H1 (cell line): ENCODE results near the gene XIRP1. TPM values are rescaled to one million over a fixed set of nuclear protein-coding genes. Genes with fewer than 3 reads are reported as not detected.

ENCODE experiments used
- CTCF ChIA-PET: fragments of 300-600 bp; sonication (Branson Sonifier 250); formaldehyde crosslinking; loops from one replicate; lab custom pipeline; 2021; ENCODE audit not compliant: partially characterized antibody; lab: Charles Lee
- POLR2A ChIA-PET: fragments of 300-600 bp; sonication (Branson Sonifier 250); formaldehyde crosslinking; loops from one replicate; lab custom pipeline; 2021; ENCODE audit warnings: inconsistent platforms; ENCODE audit not compliant: partially characterized antibody; lab: Charles Lee
- DNase-seq, 2 experiments: peaks; one replicate each; pipeline versions ENCODE4 v3.0.0 to v3.0.0-alpha.2; 2010 to 2022; ENCODE audit warnings: low spot score in 2 of 2, low read depth in 1 of 2, mixed read lengths in 1 of 2
- FAIRE-seq: peaks from 2 replicates; lab custom pipeline; 2011; peaks lifted over from hg19 to GRCh38; lab: Jason Lieb, UNC
- H2AFZ ChIP-seq: 2 replicates; pipeline ENCODE4 v1.8.1; 2012; ENCODE audit warnings: low read length, inconsistent platforms
- H2AK5ac ChIP-seq: 2 replicates; pipeline ENCODE4 v1.6.1; 2013; ENCODE audit warnings: low read depth, low read length
- H2BK120ac ChIP-seq: replicated peaks from 2 replicates; pipeline ENCODE3; 2013; ENCODE audit warnings: low read depth, low read length, inconsistent platforms
- H2BK12ac ChIP-seq: 2 replicates; pipeline ENCODE4 v1.6.1; 2013; ENCODE audit warnings: low read depth, low read length
- H2BK15ac ChIP-seq: 2 replicates; pipeline ENCODE4 v1.6.1; 2013; ENCODE audit warnings: low read length
- H2BK20ac ChIP-seq: 2 replicates; pipeline ENCODE4 v1.6.1; 2013; ENCODE audit warnings: low read length
- H2BK5ac ChIP-seq: 2 replicates; pipeline ENCODE4 v1.6.1; 2013; ENCODE audit warnings: low read depth, low read length
- H3K14ac ChIP-seq: 2 replicates; pipeline ENCODE4 v1.6.1; 2013; ENCODE audit warnings: inconsistent platforms; ENCODE audit not compliant: insufficient read length
- H3K18ac ChIP-seq: 2 replicates; pipeline ENCODE4 v1.6.1; 2013; ENCODE audit warnings: low read length; ENCODE audit errors: extremely low read depth
- H3K23ac ChIP-seq: 2 replicates; pipeline ENCODE4 v1.6.1; 2013; ENCODE audit warnings: inconsistent platforms; ENCODE audit not compliant: insufficient read length
- H3K23me2 ChIP-seq: 2 replicates; pipeline ENCODE4 v1.6.1; 2013; ENCODE audit warnings: low read depth, low read length
- H3K27ac ChIP-seq: 2 replicates; pipeline ENCODE4 v1.6.1; 2011; ENCODE audit warnings: low read depth, low read length, inconsistent platforms
- H3K27me3 ChIP-seq, 4 experiments: replicated peaks in 1 of 4; 1 replicate in 1 of 4; 2 replicates in 3 of 4; pipeline versions ENCODE4 v1.6.1 to v1.8.1; 2011 to 2013; ENCODE audit warnings: low read length in 3 of 4, mild to moderate bottlenecking in 3 of 4, inconsistent platforms in 2 of 4, mixed read lengths in 2 of 4, moderate library complexity in 1 of 4; ENCODE audit not compliant: control insufficient read depth in 3 of 4, insufficient read depth in 3 of 4; ENCODE audit errors: extremely low read depth in 1 of 4
- H3K36me3 ChIP-seq, 4 experiments: 2 replicates each; pipeline versions ENCODE4 v1.6.1 to v1.8.1; 2011 to 2013; ENCODE audit warnings: mild to moderate bottlenecking in 4 of 4, low read length in 3 of 4, moderate library complexity in 2 of 4, control low read depth in 1 of 4, inconsistent platforms in 1 of 4; ENCODE audit not compliant: insufficient read depth in 4 of 4, control insufficient read depth in 2 of 4
- H3K4ac ChIP-seq: replicated peaks from 2 replicates; pipeline ENCODE3; 2013; ENCODE audit warnings: low read length, low read depth, mixed read lengths, inconsistent platforms; ENCODE audit not compliant: insufficient read length
- H3K4me1 ChIP-seq, 4 experiments: replicated peaks in 1 of 4; 1 replicate in 1 of 4; 2 replicates in 3 of 4; pipeline versions ENCODE4 v1.6.1 to v1.8.1; 2011 to 2013; ENCODE audit warnings: low read length in 3 of 4, inconsistent platforms in 2 of 4, mixed read lengths in 1 of 4; ENCODE audit not compliant: insufficient read depth in 4 of 4, control insufficient read depth in 3 of 4
- H3K4me2 ChIP-seq, 2 experiments: 2 replicates each; pipeline versions ENCODE4 v1.6.1 to v1.8.1; 2011 to 2013; ENCODE audit warnings: low read depth in 2 of 2, low read length in 2 of 2, control low read depth in 1 of 2, inconsistent platforms in 1 of 2, mild to moderate bottlenecking in 1 of 2; ENCODE audit not compliant: insufficient read depth in 1 of 2
- H3K4me3 ChIP-seq, 4 experiments: fragments of 200-600, 300-600 bp in 1 of 4; sonication (generic), shearing (Covaris generic), sonication (Bioruptor Twin) in 1 of 4; 2 replicates each; pipeline versions ENCODE4 v1.5.1 to v1.8.1; 2011 to 2016; ENCODE audit warnings: low read length in 4 of 4, low read depth in 3 of 4, control low read depth in 2 of 4, inconsistent platforms in 2 of 4, mild to moderate bottlenecking in 2 of 4, mixed read lengths in 1 of 4, moderate library complexity in 1 of 4; ENCODE audit not compliant: insufficient read depth in 2 of 4; ENCODE audit errors: extremely low read depth in 1 of 4
- H3K56ac ChIP-seq: replicated peaks from 2 replicates; pipeline ENCODE3; 2013; ENCODE audit warnings: low read depth, mild to moderate bottlenecking, mixed read lengths, low read length, inconsistent platforms; ENCODE audit not compliant: insufficient read length
- H3K79me1 ChIP-seq: 2 replicates; pipeline ENCODE4 v1.6.1; 2013; ENCODE audit warnings: low read depth, low read length, control low read depth
- H3K79me2 ChIP-seq, 2 experiments: 2 replicates each; pipeline versions ENCODE4 v1.6.1 to v1.8.1; 2012 to 2013; ENCODE audit warnings: low read length in 2 of 2, mild to moderate bottlenecking in 2 of 2, inconsistent platforms in 1 of 2; ENCODE audit not compliant: insufficient read depth in 2 of 2, control insufficient read depth in 1 of 2
- H3K9ac ChIP-seq, 4 experiments: replicated peaks in 1 of 4; 1 replicate in 1 of 4; 2 replicates in 3 of 4; pipeline versions ENCODE4 v1.6.1 to v1.8.1; 2011 to 2013; ENCODE audit warnings: low read depth in 3 of 4, low read length in 3 of 4, control low read depth in 2 of 4, mild to moderate bottlenecking in 2 of 4, moderate library complexity in 2 of 4, inconsistent platforms in 1 of 4; ENCODE audit errors: extremely low read depth in 1 of 4
- H3K9me3 ChIP-seq, 2 experiments: 2 replicates each; pipeline versions ENCODE4 v1.6.1 to v1.8.1; 2012 to 2013; ENCODE audit warnings: mild to moderate bottlenecking in 2 of 2, moderate library complexity in 2 of 2, control low read depth in 1 of 2, inconsistent platforms in 1 of 2, low read depth in 1 of 2, low read length in 1 of 2, mixed read lengths in 1 of 2; ENCODE audit not compliant: insufficient read depth in 2 of 2
- H4K20me1 ChIP-seq, 2 experiments: replicated peaks in 1 of 2; 2 replicates each; pipeline versions ENCODE3 to v1.8.1; 2011 to 2013; ENCODE audit warnings: inconsistent platforms in 2 of 2, low read length in 2 of 2, mild to moderate bottlenecking in 1 of 2; ENCODE audit not compliant: insufficient read depth in 2 of 2, control insufficient read depth in 1 of 2
- H4K5ac ChIP-seq: 2 replicates; pipeline ENCODE4 v1.6.1; 2013; ENCODE audit warnings: low read length, low read depth, mixed read lengths, inconsistent platforms; ENCODE audit not compliant: insufficient read length
- H4K8ac ChIP-seq: 2 replicates; pipeline ENCODE4 v1.8.0; 2013; ENCODE audit warnings: mild to moderate bottlenecking, moderate library complexity, low read length, inconsistent platforms; ENCODE audit not compliant: insufficient read depth; ENCODE audit errors: extremely low read depth
- H4K91ac ChIP-seq: replicated peaks from 2 replicates; pipeline ENCODE3; 2013; ENCODE audit warnings: low read length, mixed read lengths, inconsistent platforms; ENCODE audit not compliant: insufficient read length
- BCL11A ChIP-seq, 2 experiments: IDR thresholded peaks; one replicate each; pipeline ENCODE4 v1.6.1; 2011; ENCODE audit warnings: low read depth in 2 of 2, low read length in 2 of 2, mild to moderate bottlenecking in 2 of 2
- BRCA1 ChIP-seq: IDR thresholded peaks from 2 replicates; pipeline ENCODE4 v1.6.1; 2012; ENCODE audit warnings: low read depth, low read length, improper control_type of control experiment
- CBX8 ChIP-seq: fragments of 300-800, 300-1000 bp; sonication (generic); IDR thresholded peaks from 2 replicates; pipeline ENCODE4 v1.7.1; 2016; ENCODE audit warnings: low read depth, low read length, borderline replicate concordance
- CHD1 ChIP-seq: IDR thresholded peaks from 2 replicates; pipeline ENCODE4 v1.6.1; 2012; ENCODE audit warnings: low read depth, low read length, improper control_type of control experiment
- EZH2 ChIP-seq: fragments of 200-600 bp; sonication (generic); IDR thresholded peaks from 2 replicates; pipeline ENCODE4 v1.7.1; 2012; ENCODE audit warnings: low read depth, mild to moderate bottlenecking, moderate library complexity, low read length, inconsistent platforms; ENCODE audit not compliant: severe bottlenecking
- JUN ChIP-seq: IDR thresholded peaks from 2 replicates; pipeline ENCODE4 v1.6.1; 2011; ENCODE audit warnings: low read depth, mild to moderate bottlenecking, improper control_type of control experiment, low read length
- KDM5A ChIP-seq: fragments of 200-600 bp; IDR thresholded peaks from 2 replicates; pipeline ENCODE4 v1.7.1; 2012; ENCODE audit warnings: mild to moderate bottlenecking, low read length, inconsistent platforms, mixed read lengths
- MAFK ChIP-seq: IDR thresholded peaks from 2 replicates; pipeline ENCODE4 v1.6.1; 2012; ENCODE audit warnings: low read depth, mild to moderate bottlenecking, improper control_type of control experiment, low read length
- POLR2AphosphoS5 ChIP-seq: IDR thresholded peaks from 2 replicates; pipeline ENCODE4 v1.6.1; 2011; ENCODE audit warnings: low read depth, low read length
- SP2 ChIP-seq: IDR thresholded peaks from 2 replicates; pipeline ENCODE4 v1.6.1; 2012; ENCODE audit warnings: mild to moderate bottlenecking, low read length, inconsistent platforms
- SRF ChIP-seq: IDR thresholded peaks from 2 replicates; pipeline ENCODE4 v1.6.1; 2011; ENCODE audit warnings: mild to moderate bottlenecking, low read depth, low read length, moderate library complexity
- TBP ChIP-seq: IDR thresholded peaks from 2 replicates; pipeline ENCODE4 v1.6.1; 2011; ENCODE audit warnings: low read depth, low read length, improper control_type of control experiment
- WGBS, 2 experiments: shearing (Covaris generic) in 1 of 2; methylation state at CpG; one replicate each; pipeline versions ENCODE4 v1.1.6 to v1.1.7; 2013 to 2015; ENCODE audit warnings: low lambda C conversion rate in 2 of 2, mixed read lengths in 2 of 2, inconsistent platforms in 1 of 2, low coverage in 1 of 2, missing lambda C conversion rate in 1 of 2; ENCODE audit not compliant: insufficient replicate concordance in 2 of 2, insufficient coverage in 1 of 2, insufficient read length in 1 of 2; ENCODE audit errors: extremely low coverage in 1 of 2, missing lambda C conversion rate in 1 of 2; 5-methylcytosine and 5-hydroxymethylcytosine counted together
- polyA plus RNA-seq, 7 experiments: library from polyadenylated mRNA; depleted of rRNA in 3 of 7; stranded (reverse) in 5 of 7; unstranded in 2 of 7; fragments of >200 nt in 5 of 7; fragments of 200-250 nt in 2 of 7; gene quantifications; 1 replicate in 5 of 7; 2 replicates in 1 of 7; 4 replicates in 1 of 7; pipeline versions ENCODE4 v1.2.1 to v1.2.3, GENCODE V29; 2011 to 2013; ENCODE audit warnings: missing spikeins in 2 of 7, mixed read lengths in 2 of 7
- total RNA-seq: library from RNA; stranded (reverse); fragmentation: NEBNext Ultra II Directional; extraction: Animal tissue kit (Norgen Biotek cat#: 25700); gene quantifications from 2 replicates; pipeline ENCODE4 v1.2.1, GENCODE V29; 2021
- TF ChIP-seq, protein P1 (sequence below): IDR thresholded peaks from 2 replicates; pipeline ENCODE4 v1.6.1; 2012; ENCODE audit warnings: inconsistent platforms

XIRP1 gene
- total and polyA plus RNA-seq, 2 of the 8 experiments (the other 6 are each of a cell fraction or from before 2014, with no cell fraction given) = not detected

DNA sequence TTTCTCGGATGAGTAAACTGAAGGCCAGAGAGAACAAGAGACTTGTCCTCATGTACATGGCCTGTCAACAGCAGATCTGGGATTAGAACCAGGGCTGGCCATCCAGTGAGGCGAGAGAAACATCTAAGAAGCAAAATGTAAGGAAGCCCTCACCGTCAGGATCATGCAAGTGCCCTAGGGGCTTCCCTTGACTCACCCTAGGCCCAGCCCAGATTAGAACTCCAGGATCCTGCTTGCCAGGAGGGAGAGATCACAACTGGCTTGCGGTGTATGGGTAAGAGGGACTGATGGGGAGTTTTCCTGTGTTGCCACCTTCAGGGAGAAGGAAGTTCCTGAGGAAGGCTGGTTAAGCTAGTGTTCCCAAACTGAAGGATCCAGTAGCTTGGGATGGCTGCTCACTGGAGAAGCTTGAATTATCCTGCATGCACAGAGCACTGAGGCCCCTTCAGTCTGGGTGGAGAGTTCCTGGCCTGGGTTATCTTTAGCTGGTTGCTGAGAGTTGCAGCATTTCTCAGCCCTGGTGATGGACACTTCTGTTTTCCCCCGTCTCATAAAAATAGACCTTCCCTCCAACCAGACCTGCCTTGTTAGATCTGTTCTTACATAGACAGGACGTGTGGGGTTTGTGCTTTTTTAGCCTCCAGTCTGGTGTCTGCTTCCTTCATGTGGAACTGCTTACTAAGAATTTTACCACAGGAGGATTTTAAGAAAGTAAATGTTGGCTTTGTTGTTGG is 28.2 kb upstream of the XIRP1 start:
- 0 out of 2 replicates have a peak overlapping the region, but pooled peaks have one; percentile 15 for H2AFZ ChIP-seq
- no peak overlapping the region for H3K4ac ChIP-seq
- no peak overlapping the region for H2BK12ac ChIP-seq
- H3K23ac ChIP-seq = no peak overlapping the region
- no peaks in the 10 kb centered on the region for H3K23me2 ChIP-seq
- no peak overlapping the region for H4K91ac ChIP-seq
- no peaks in the 10 kb centered on the region for H3K79me1 ChIP-seq
- H3K79me2 ChIP-seq = no peaks in the 10 kb centered on the region
- no peak overlapping the region for H2BK120ac ChIP-seq
- H3K27me3 ChIP-seq = no peaks in the 10 kb centered on the region; a peak in 1 of 7 replicates
- H3K9me3 ChIP-seq = no peaks in the 10 kb centered on the region
- no peaks in the 10 kb centered on the region for H4K20me1 ChIP-seq
- no peak overlapping the region for H2AK5ac ChIP-seq
- no peak for DNase-seq
- H3K9ac ChIP-seq = no peak overlapping the region
- H3K18ac ChIP-seq = no peak overlapping the region
- no peaks in the 10 kb centered on the region for H3K36me3 ChIP-seq
- no peak overlapping the region for H2BK15ac ChIP-seq
- H2BK20ac ChIP-seq = no peak overlapping the region
- no peak overlapping the region for H3K27ac ChIP-seq
- FAIRE-seq = no peak
- H3K56ac ChIP-seq = no peak overlapping the region
- no peak overlapping the region for H2BK5ac ChIP-seq
- CTCF ChIA-PET = interaction anchor here (1.0 to 15.2 kb wide), 3 partner anchors 9 to 71 kb away, joined by 3 to 198 read pairs (median 4); no protein-coding TSS in a partner anchor
- no peak overlapping the region for H4K5ac ChIP-seq
- 81% methylated on average over 5 of the region's 6 CpGs; no CpG with 5 or more reads in 1 of the 2 experiments for WGBS, 2 experiments
- no peak overlapping the region for H3K14ac ChIP-seq
- no peak overlapping the region for H4K8ac ChIP-seq
- H3K4me2 ChIP-seq = no peak overlapping the region
- POLR2A ChIA-PET = interaction anchor here (1.7 kb wide), 1 partner anchor 9 kb away, joined by 7 read pairs; no protein-coding TSS in a partner anchor
- H3K4me1 ChIP-seq = no peaks in the 10 kb centered on the region
- H3K4me3 ChIP-seq = no peak overlapping the region
- TF ChIP-seq BRCA1 = no peak
- TF ChIP-seq KDM5A = no peak
- no peak for TF ChIP-seq POLR2AphosphoS5
- TF ChIP-seq CBX8 = no peak
- no peak for TF ChIP-seq EZH2
- TF ChIP-seq MAFK = no peak
- TF ChIP-seq, protein P1, sequence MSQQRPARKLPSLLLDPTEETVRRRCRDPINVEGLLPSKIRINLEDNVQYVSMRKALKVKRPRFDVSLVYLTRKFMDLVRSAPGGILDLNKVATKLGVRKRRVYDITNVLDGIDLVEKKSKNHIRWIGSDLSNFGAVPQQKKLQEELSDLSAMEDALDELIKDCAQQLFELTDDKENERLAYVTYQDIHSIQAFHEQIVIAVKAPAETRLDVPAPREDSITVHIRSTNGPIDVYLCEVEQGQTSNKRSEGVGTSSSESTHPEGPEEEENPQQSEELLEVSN = no peak
- TF ChIP-seq SRF = no peak
- no peak for TF ChIP-seq TBP
- no peak for TF ChIP-seq BCL11A (IDR thresholded peaks at IDR 0.05; ENCODE audit: low read depth in 2 of 2, low read length in 2 of 2)
- no peak for TF ChIP-seq CHD1
- TF ChIP-seq JUN = no peak
- no peak for TF ChIP-seq SP2
